IMR-90 (cell line): ENCODE data around the gene CFAP119. TPM values are rescaled to one million over a fixed set of nuclear protein-coding genes. Genes with fewer than 3 reads are reported as not detected.

Source experiments
- ATAC-seq: fragments of 200-7000 bp; cut with Tn5 transposase; 2 replicates; pipeline ENCODE4 v1.9.1; 2020; ENCODE audit warnings: low read depth, mild to moderate bottlenecking, moderate library complexity
- BruUV-seq: library from RNA; stranded (reverse); fragments of 400-500 nt; replicated peaks from 2 replicates; lab custom pipeline; 2021; lab: Mats Ljungman, UMichigan
- CTCF ChIA-PET: fragments of 300-600 bp; formaldehyde crosslinking; extraction: SDS; loops from one replicate; lab custom pipeline; 2021; ENCODE audit warnings: antibody characterized with exemption; lab: Yijun Ruan, JAX
- POLR2A ChIA-PET: fragments of 300-600 bp; sonication (Branson Sonifier 250); formaldehyde crosslinking; loops from one replicate; lab custom pipeline; 2022; ENCODE audit warnings: antibody characterized with exemption; ENCODE audit not compliant: unreplicated experiment; lab: Charles Lee
- DNase-seq: peaks from one replicate; pipeline ENCODE4 v3.0.0; 2013
- H2AFZ ChIP-seq: replicated peaks from 2 replicates; pipeline ENCODE3; 2013; ENCODE audit warnings: low read length, mild to moderate bottlenecking; ENCODE audit not compliant: poor library complexity
- H2AK5ac ChIP-seq: 2 replicates; pipeline ENCODE4 v1.6.1; 2013; ENCODE audit warnings: low read depth, low read length, inconsistent platforms
- H2AK9ac ChIP-seq: replicated peaks from 2 replicates; pipeline ENCODE3; 2013; ENCODE audit warnings: mild to moderate bottlenecking, low read depth, low read length, moderate library complexity; ENCODE audit not compliant: poor library complexity
- H2BK120ac ChIP-seq: 2 replicates; pipeline ENCODE4 v1.6.1; 2013; ENCODE audit warnings: low read depth, low read length, inconsistent platforms
- H2BK15ac ChIP-seq: 3 replicates; pipeline ENCODE4 v1.6.1; 2013; ENCODE audit warnings: low read depth, low read length, inconsistent platforms
- H2BK20ac ChIP-seq: 2 replicates; pipeline ENCODE4 v1.6.1; 2013; ENCODE audit warnings: low read depth, mild to moderate bottlenecking, inconsistent platforms, low read length, moderate library complexity
- H2BK5ac ChIP-seq: 2 replicates; pipeline ENCODE4 v1.6.1; 2013; ENCODE audit warnings: mild to moderate bottlenecking, low read depth, low read length, inconsistent platforms; ENCODE audit not compliant: poor library complexity, severe bottlenecking
- H3K14ac ChIP-seq: replicated peaks from 2 replicates; pipeline ENCODE4 v1.6.1; 2013; ENCODE audit warnings: low read depth, low read length, inconsistent platforms
- H3K18ac ChIP-seq: 2 replicates; pipeline ENCODE4 v1.6.1; 2013; ENCODE audit warnings: low read depth, low read length, control low read depth
- H3K23ac ChIP-seq: 2 replicates; pipeline ENCODE4 v1.6.1; 2013; ENCODE audit warnings: low read depth, low read length, inconsistent platforms
- H3K27ac ChIP-seq: 2 replicates; pipeline ENCODE4 v1.5.1; 2013; ENCODE audit warnings: mild to moderate bottlenecking, control low read depth, low read length; ENCODE audit not compliant: insufficient read depth
- H3K27me3 ChIP-seq: 2 replicates; pipeline ENCODE4 v1.6.1; 2013; ENCODE audit warnings: low read length; ENCODE audit not compliant: control insufficient read depth, insufficient read depth
- H3K36me3 ChIP-seq: 2 replicates; pipeline ENCODE4 v1.6.1; 2013; ENCODE audit warnings: low read length, mixed read lengths; ENCODE audit not compliant: control insufficient read depth, insufficient read depth
- H3K4ac ChIP-seq: 2 replicates; pipeline ENCODE4 v1.6.1; 2013; ENCODE audit warnings: low read depth, low read length, inconsistent platforms
- H3K4me1 ChIP-seq: 2 replicates; pipeline ENCODE4 v1.6.1; 2013; ENCODE audit warnings: low read length, mixed read lengths; ENCODE audit not compliant: control insufficient read depth, insufficient read depth
- H3K4me2 ChIP-seq: 2 replicates; pipeline ENCODE4 v1.6.1; 2013; ENCODE audit warnings: low read depth, mild to moderate bottlenecking, control low read depth, low read length, moderate library complexity
- H3K4me3 ChIP-seq: 2 replicates; pipeline ENCODE4 v1.5.1; 2013; ENCODE audit warnings: low read depth, mild to moderate bottlenecking, control low read depth, low read length, moderate library complexity; ENCODE audit not compliant: insufficient read depth
- H3K56ac ChIP-seq: 2 replicates; pipeline ENCODE4 v1.6.1; 2013; ENCODE audit warnings: low read length, inconsistent platforms; ENCODE audit not compliant: insufficient read depth; ENCODE audit errors: extremely low read depth
- H3K79me1 ChIP-seq, 2 experiments: 2 replicates each; pipeline ENCODE4 v1.6.1; 2013; ENCODE audit warnings: low read length in 2 of 2, inconsistent platforms in 1 of 2, low read depth in 1 of 2
- H3K9ac ChIP-seq: 2 replicates; pipeline ENCODE4 v1.6.1; 2013; ENCODE audit warnings: low read depth, low read length, control low read depth
- H3K9me1 ChIP-seq: 2 replicates; pipeline ENCODE4 v1.6.1; 2013; ENCODE audit warnings: low read length, inconsistent platforms; ENCODE audit not compliant: insufficient read depth
- H3K9me3 ChIP-seq: 2 replicates; pipeline ENCODE4 v1.6.1; 2013; ENCODE audit warnings: low read length; ENCODE audit not compliant: control insufficient read depth, insufficient read depth
- H4K20me1 ChIP-seq: 2 replicates; pipeline ENCODE4 v1.6.1; 2013; ENCODE audit warnings: low read length, inconsistent platforms; ENCODE audit not compliant: insufficient read depth
- H4K5ac ChIP-seq: 2 replicates; pipeline ENCODE4 v1.6.1; 2013; ENCODE audit warnings: mild to moderate bottlenecking, low read depth, low read length, control low read depth
- H4K8ac ChIP-seq, 2 experiments: 2 replicates each; pipeline ENCODE4 v1.6.1; 2013; ENCODE audit warnings: low read depth in 2 of 2, low read length in 2 of 2, control low read depth in 1 of 2, inconsistent platforms in 1 of 2
- H4K91ac ChIP-seq: 2 replicates; pipeline ENCODE4 v1.6.1; 2013; ENCODE audit warnings: low read depth, low read length, inconsistent platforms; ENCODE audit not compliant: insufficient read depth
- BHLHE40 ChIP-seq: fragments of 150-350 bp; IDR thresholded peaks from 2 replicates; pipeline ENCODE4 v1.6.1; 2016; ENCODE audit warnings: mild to moderate bottlenecking, low read depth, low read length
- CEBPB ChIP-seq: IDR thresholded peaks from 2 replicates; pipeline ENCODE4 v1.6.1; 2012; ENCODE audit warnings: low read depth, low read length, improper control_type of control experiment
- CHD1 ChIP-seq: IDR thresholded peaks from 2 replicates; pipeline ENCODE4 v1.6.1; 2012; ENCODE audit warnings: low read depth, low read length, improper control_type of control experiment
- CTCF ChIP-seq: conservative IDR thresholded peaks from 2 replicates; pipeline ENCODE4 v1.5.1; 2012; ENCODE audit warnings: mild to moderate bottlenecking, low read depth, low read length, improper control_type of control experiment
- ELK1 ChIP-seq: fragments of 150-350 bp; IDR thresholded peaks from 2 replicates; pipeline ENCODE4 v1.6.1; 2016; ENCODE audit warnings: low read depth, mild to moderate bottlenecking, low read length, moderate library complexity, borderline replicate concordance
- FOS ChIP-seq: fragments of 150-350 bp; IDR thresholded peaks from 2 replicates; pipeline ENCODE4 v1.6.1; 2016; ENCODE audit warnings: low read depth, low read length
- MAFK ChIP-seq: IDR thresholded peaks from 2 replicates; pipeline ENCODE4 v1.6.1; 2012; ENCODE audit warnings: low read depth, low read length, improper control_type of control experiment
- NFE2L2 ChIP-seq: fragments of 150-350 bp; IDR thresholded peaks from 2 replicates; pipeline ENCODE4 v1.6.1; 2016; ENCODE audit warnings: low read depth, mild to moderate bottlenecking, low read length
- POLR2A ChIP-seq: IDR thresholded peaks from 2 replicates; pipeline ENCODE4 v1.6.1; 2012; ENCODE audit warnings: mild to moderate bottlenecking, low read depth, low read length
- RAD21 ChIP-seq: IDR thresholded peaks from 2 replicates; pipeline ENCODE4 v1.6.1; 2012; ENCODE audit warnings: low read length, improper control_type of control experiment
- RCOR1 ChIP-seq: IDR thresholded peaks from 2 replicates; pipeline ENCODE4 v1.6.1; 2012; ENCODE audit warnings: mild to moderate bottlenecking, low read length, improper control_type of control experiment; ENCODE audit not compliant: insufficient replicate concordance
- RFX5 ChIP-seq: IDR thresholded peaks from 2 replicates; pipeline ENCODE4 v1.8.0; 2012; ENCODE audit warnings: low read depth, mild to moderate bottlenecking, low read length, moderate library complexity
- USF2 ChIP-seq: fragments of 150-350 bp; IDR thresholded peaks from 2 replicates; pipeline ENCODE4 v1.6.1; 2017; ENCODE audit warnings: mild to moderate bottlenecking, antibody characterized with exemption, low read length, low read depth
- WGBS, 2 experiments: methylation state at CpG; one replicate each; pipeline versions ENCODE4 v1.1.5 to v1.1.7; 2013; ENCODE audit warnings: missing lambda C conversion rate in 2 of 2; ENCODE audit not compliant: insufficient read length in 1 of 2; ENCODE audit errors: extremely low coverage in 2 of 2; 5-methylcytosine and 5-hydroxymethylcytosine counted together
- dilution Hi-C: fragments of 300-500 bp; cut with HindIII; formaldehyde crosslinking; loops from one replicate; pipeline ENCODE4 v1.14.3; 2018; ENCODE audit warnings: low sequenced_read_pairs; ENCODE audit not compliant: unreplicated experiment
- in situ Hi-C: fragments of 300-500 bp; cut with MboI; formaldehyde crosslinking; loops from 3 replicates; pipeline ENCODE4 v1.14.3; 2019; ENCODE audit warnings: low sequenced_read_pairs, inconsistent platforms, mixed read lengths
- intact Hi-C: fragments of 100-400 bp; cut with micrococcal nuclease; formaldehyde crosslinking; loops from 2 replicates; pipeline ENCODE4 v1.10.0; 2022
- polyA plus RNA-seq, 3 experiments: library from polyadenylated mRNA; depleted of rRNA; stranded (reverse); fragments of >200 nt; gene quantifications; 2 replicates each; pipeline ENCODE4 v1.2.3, GENCODE V29; 2012; ENCODE audit warnings: low replicate concordance in 1 of 3
- total RNA-seq: library from RNA; depleted of rRNA; stranded (reverse); fragments of >200 nt; gene quantifications from 2 replicates; pipeline ENCODE4 v1.2.3, GENCODE V29; 2012

CFAP119 gene
- total and polyA plus RNA-seq, 2 of the 4 experiments (the other 2 are of a cell fraction), result 0.90 to 7.6 TPM

GRCh38 chr16:30777591-30778297, 15.9 kb upstream of the CFAP119 start:
- Histone ChIP-seq H3K27ac (no peak overlapping the region), H3K4me3 (no peak overlapping the region), H3K4me1 (peaks cover 13% of the 10 kb centered on the region), H2AFZ (no peak overlapping the region), H3K56ac (no peak overlapping the region), H2AK9ac (peak overlapping the region; percentile 71), H4K20me1 (no peaks in the 10 kb centered on the region; the same call in 1 of the 2 replicates), H3K18ac (no peak overlapping the region), H3K27me3 (no peaks in the 10 kb centered on the region), H4K8ac (peak overlapping the region in 1 of 2 experiments; percentile 16; a peak in 1 of 4 replicates), H3K36me3 (peaks cover 39% of the 10 kb centered on the region), H3K9me1 (peaks cover 32% of the 10 kb centered on the region; the same call in 1 of the 2 replicates), H2BK5ac (no peak overlapping the region), H3K14ac (no peak overlapping the region), H2BK120ac (no peak overlapping the region), H3K9ac (no peak overlapping the region), H2BK15ac (no peak overlapping the region), H3K79me1 (peaks cover 15 to 71% of the 10 kb centered on the region in 2 experiments), H4K5ac (no peak overlapping the region), H3K4ac (no peak overlapping the region; the same call in 1 of the 2 replicates), H3K4me2 (no peak overlapping the region), H3K23ac (no peak overlapping the region), H4K91ac (0 out of 2 replicates have a peak overlapping the region, but pooled peaks have one; percentile 10), H2BK20ac (no peak overlapping the region), H3K9me3 (no peaks in the 10 kb centered on the region), H2AK5ac (no peak overlapping the region)
- 100% methylated on average over 2 of the region's 7 CpGs; no CpG with 5 or more reads in 1 of the 2 experiments for WGBS, 2 experiments
- BruUV-seq, result no TSS peak
- no peak for ATAC-seq
- in situ Hi-C loops, result no loop called here
- dilution Hi-C loops, result no loop called here
- no peak for DNase-seq
- TF ChIP-seq CTCF, result no peak
- no peak for TF ChIP-seq USF2
- TF ChIP-seq FOS, result no peak
- TF ChIP-seq RCOR1, result no peak
- TF ChIP-seq POLR2A, result no peak
- TF ChIP-seq BHLHE40, result no peak
- TF ChIP-seq NFE2L2, result no peak
- no peak for TF ChIP-seq RFX5
- TF ChIP-seq MAFK, result no peak
- no peak for TF ChIP-seq ELK1
- no peak for TF ChIP-seq RAD21
- TF ChIP-seq CEBPB, result no peak
- no peak for TF ChIP-seq CHD1
- ChIA-PET CTCF (interaction anchor here (1.3 kb wide), 1 partner anchor 36 kb away, joined by 4 read pairs; no protein-coding TSS in a partner anchor), POLR2A (no interaction called here)
- intact Hi-C loops, result no loop called here
